C4-2B (cell line): ENCODE results near the gene FITM1.

Source experiments
- ZFX ChIP-seq: fragments of 450-650 bp; IDR thresholded peaks from 2 replicates; pipeline ENCODE4 v1.6.1; 2017
- TF ChIP-seq, protein P1 (sequence below): fragments of 450-650 bp; conservative IDR thresholded peaks from 2 replicates; pipeline ENCODE4 v1.5.1; 2017; ENCODE audit warnings: mild to moderate bottlenecking

DNA sequence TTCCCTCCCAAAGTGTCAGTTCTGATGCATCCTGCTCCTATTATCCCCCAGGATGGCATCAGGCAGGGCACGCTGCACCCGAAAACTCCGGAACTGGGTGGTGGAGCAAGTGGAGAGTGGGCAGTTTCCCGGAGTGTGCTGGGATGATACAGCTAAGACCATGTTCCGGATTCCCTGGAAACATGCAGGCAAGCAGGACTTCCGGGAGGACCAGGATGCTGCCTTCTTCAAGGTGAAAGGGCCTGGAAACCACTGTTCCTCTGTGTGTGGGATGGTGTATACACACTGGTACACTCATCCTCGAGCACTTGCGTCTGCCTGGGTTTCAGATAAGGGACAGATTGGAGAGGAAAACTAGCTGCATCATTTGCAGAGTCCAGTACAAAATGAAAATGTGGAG lies 31.6 kb downstream of the FITM1 start:
- TF ChIP-seq, protein P1, sequence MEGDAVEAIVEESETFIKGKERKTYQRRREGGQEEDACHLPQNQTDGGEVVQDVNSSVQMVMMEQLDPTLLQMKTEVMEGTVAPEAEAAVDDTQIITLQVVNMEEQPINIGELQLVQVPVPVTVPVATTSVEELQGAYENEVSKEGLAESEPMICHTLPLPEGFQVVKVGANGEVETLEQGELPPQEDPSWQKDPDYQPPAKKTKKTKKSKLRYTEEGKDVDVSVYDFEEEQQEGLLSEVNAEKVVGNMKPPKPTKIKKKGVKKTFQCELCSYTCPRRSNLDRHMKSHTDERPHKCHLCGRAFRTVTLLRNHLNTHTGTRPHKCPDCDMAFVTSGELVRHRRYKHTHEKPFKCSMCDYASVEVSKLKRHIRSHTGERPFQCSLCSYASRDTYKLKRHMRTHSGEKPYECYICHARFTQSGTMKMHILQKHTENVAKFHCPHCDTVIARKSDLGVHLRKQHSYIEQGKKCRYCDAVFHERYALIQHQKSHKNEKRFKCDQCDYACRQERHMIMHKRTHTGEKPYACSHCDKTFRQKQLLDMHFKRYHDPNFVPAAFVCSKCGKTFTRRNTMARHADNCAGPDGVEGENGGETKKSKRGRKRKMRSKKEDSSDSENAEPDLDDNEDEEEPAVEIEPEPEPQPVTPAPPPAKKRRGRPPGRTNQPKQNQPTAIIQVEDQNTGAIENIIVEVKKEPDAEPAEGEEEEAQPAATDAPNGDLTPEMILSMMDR: no peak
- no peak for TF ChIP-seq ZFX
